HepG2 (cell line): Measurements from ENCODE around the gene CPXM1. TPM values are rescaled to one million over a fixed set of nuclear protein-coding genes. Genes with fewer than 3 reads are reported as not detected.
A peak's percentile ranks its signal among the peaks of the same experiment; 100 is the strongest.

Experiments used
- ARNTL ChIP-seq: sonication (generic); formaldehyde crosslinking; IDR thresholded peaks from 2 replicates; pipeline ENCODE4 v1.4.0; 2020; ENCODE audit warnings: mild to moderate bottlenecking, missing genetic modification reagents
- DPF2 ChIP-seq: sonication (generic); formaldehyde crosslinking; IDR thresholded peaks from 2 replicates; pipeline ENCODE4 v1.4.0; 2020; ENCODE audit warnings: mild to moderate bottlenecking, low read depth, missing genetic modification reagents, borderline replicate concordance
- ELF4 ChIP-seq: sonication (generic); formaldehyde crosslinking; IDR thresholded peaks from 2 replicates; pipeline ENCODE4 v1.5.0; 2020; ENCODE audit warnings: missing genetic modification reagents, mild to moderate bottlenecking, moderate library complexity, borderline replicate concordance
- GABPB1 ChIP-seq: IDR thresholded peaks from 2 replicates; pipeline ENCODE4 v1.6.1; 2016; ENCODE audit warnings: mild to moderate bottlenecking, missing genetic modification reagents, moderate library complexity, missing compliant biosample characterization
- JUNB ChIP-seq: sonication (generic); formaldehyde crosslinking; IDR thresholded peaks from 2 replicates; pipeline ENCODE4 v1.8.0; 2022; ENCODE audit warnings: missing genetic modification reagents, mild to moderate bottlenecking, borderline replicate concordance
- PCBP2 ChIP-seq: fragments of 200-400 bp; formaldehyde crosslinking; optimal IDR thresholded peaks from 2 replicates; pipeline ENCODE3; 2018; ENCODE audit warnings: low read length, low read depth; ENCODE audit not compliant: poor library complexity, severe bottlenecking
- PHF20 ChIP-seq: sonication (generic); formaldehyde crosslinking; IDR thresholded peaks from 2 replicates; pipeline ENCODE4 v1.5.0; 2020; ENCODE audit warnings: mild to moderate bottlenecking, missing genetic modification reagents
- SMARCC2 ChIP-seq: fragments of 450-650 bp; IDR thresholded peaks from 2 replicates; pipeline ENCODE4 v1.6.1; 2017; ENCODE audit warnings: antibody characterized with exemption, mild to moderate bottlenecking
- TIGD3 ChIP-seq: sonication (generic); formaldehyde crosslinking; IDR thresholded peaks from 2 replicates; pipeline ENCODE4 v1.5.1; 2020; ENCODE audit warnings: mild to moderate bottlenecking, missing genetic modification reagents, borderline replicate concordance
- TRIM24 ChIP-seq: sonication (generic); formaldehyde crosslinking; IDR thresholded peaks from 2 replicates; pipeline ENCODE4 v1.8.0; 2022; ENCODE audit warnings: mild to moderate bottlenecking, missing genetic modification reagents
- YEATS2 ChIP-seq: sonication (generic); formaldehyde crosslinking; IDR thresholded peaks from 2 replicates; pipeline ENCODE4 v1.4.0; 2020; ENCODE audit warnings: missing genetic modification reagents, borderline replicate concordance
- ZMAT3 ChIP-seq: sonication (generic); formaldehyde crosslinking; conservative IDR thresholded peaks from 2 replicates; pipeline ENCODE4 v1.7.0; 2021; ENCODE audit warnings: missing genetic modification reagents
- ZNF143 ChIP-seq: sonication (generic); formaldehyde crosslinking; IDR thresholded peaks from 2 replicates; pipeline ENCODE4 v1.4.0; 2020; ENCODE audit warnings: missing genetic modification reagents
- ZNF280B ChIP-seq: sonication (generic); formaldehyde crosslinking; IDR thresholded peaks from 2 replicates; pipeline ENCODE4 v1.5.0; 2020; ENCODE audit warnings: missing genetic modification reagents, mild to moderate bottlenecking, borderline replicate concordance
- ZNF530 ChIP-seq: sonication (generic); formaldehyde crosslinking; IDR thresholded peaks from 2 replicates; pipeline ENCODE4 v1.5.0; 2020; ENCODE audit warnings: low read depth, mild to moderate bottlenecking, missing genetic modification reagents
- ZNF549 ChIP-seq: sonication (generic); formaldehyde crosslinking; IDR thresholded peaks from 2 replicates; pipeline ENCODE4 v1.5.0; 2020; ENCODE audit warnings: missing genetic modification reagents
- ZNF75D ChIP-seq: sonication (generic); formaldehyde crosslinking; IDR thresholded peaks from 2 replicates; pipeline ENCODE4 v1.8.1; 2023; ENCODE audit warnings: missing genetic modification reagents, mild to moderate bottlenecking, borderline replicate concordance
- ZNF775 ChIP-seq: sonication (generic); formaldehyde crosslinking; IDR thresholded peaks from 2 replicates; pipeline ENCODE4 v1.4.0; 2020; ENCODE audit warnings: missing genetic modification reagents, mild to moderate bottlenecking, moderate library complexity, borderline replicate concordance
- ZNF780A ChIP-seq: sonication (generic); formaldehyde crosslinking; IDR thresholded peaks from 2 replicates; pipeline ENCODE4 v1.8.0; 2022; ENCODE audit warnings: mild to moderate bottlenecking, missing genetic modification reagents, moderate library complexity
- polyA plus RNA-seq, 8 experiments: library from polyadenylated mRNA; depleted of rRNA in 3 of 8; stranded (reverse) in 7 of 8; unstranded in 1 of 8; fragments of >200 nt; fragmentation: Illumina TruSeq in 4 of 8; extraction: Trizol in 4 of 8; gene quantifications; 2 replicates each; pipeline versions ENCODE4 v1.2.1 to v1.2.3, GENCODE V29; 2011 to 2016; ENCODE audit warnings: low read depth in 4 of 8, missing spikeins in 1 of 8, mixed read lengths in 1 of 8; ENCODE audit not compliant: insufficient read depth in 1 of 8
- total RNA-seq, 5 experiments: library from RNA; depleted of rRNA; stranded (reverse); fragments of >200 nt; fragmentation: Illumina TruSeq; extraction: Trizol; gene quantifications; 2 replicates each; pipeline ENCODE4 v1.2.3, GENCODE V29; 2016; ENCODE audit warnings: low read depth in 1 of 5
- TF ChIP-seq, protein P1 (sequence below): sonication (generic); formaldehyde crosslinking; conservative IDR thresholded peaks from 2 replicates; pipeline ENCODE4 v1.4.0; 2020; ENCODE audit warnings: missing genetic modification reagents
- TF ChIP-seq, protein P2 (sequence below): sonication (generic); formaldehyde crosslinking; IDR thresholded peaks from 2 replicates; pipeline ENCODE4 v1.9.0; 2021; ENCODE audit warnings: missing genetic modification reagents, mild to moderate bottlenecking, borderline replicate concordance

CPXM1 gene
- total and polyA plus RNA-seq, 2 of the 13 experiments (the other 11 are each of a cell fraction or from before 2014, with no cell fraction given): 0.07 TPM; not detected in 1

DNA sequence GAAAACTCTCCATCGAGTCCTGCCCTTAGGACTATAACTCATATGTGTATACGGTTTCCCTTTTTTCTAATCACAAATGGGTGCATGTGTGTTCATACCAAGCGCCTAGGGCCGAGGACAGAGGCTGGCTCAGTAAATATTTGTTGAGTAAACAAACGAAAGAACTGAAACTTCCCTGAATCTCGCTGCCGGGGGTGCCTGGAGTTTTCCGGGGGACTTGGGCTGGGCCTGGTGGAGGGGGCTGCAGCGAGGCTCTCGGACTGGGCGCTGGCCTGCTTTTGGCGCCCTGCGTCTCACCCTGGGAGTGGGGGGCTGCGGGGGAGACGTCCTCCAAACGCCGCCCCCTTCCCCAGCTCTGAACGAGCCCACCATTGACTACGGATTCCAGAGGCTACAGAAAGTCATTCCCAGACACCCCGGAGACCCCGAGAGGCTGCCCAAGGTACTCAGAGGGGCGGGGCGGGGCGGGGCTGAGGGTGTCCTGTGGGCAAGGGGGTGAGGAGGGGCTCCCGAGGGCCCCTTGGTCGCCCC lies 49.0 kb downstream of the CPXM1 start (continued):
- TF ChIP-seq YEATS2 (CRISPR knock-in tag): no peak; the same call in 1 of the 2 replicates
- no peak for TF ChIP-seq ZNF780A
- no peak for TF ChIP-seq PCBP2
- TF ChIP-seq TRIM24 (CRISPR knock-in tag): no peak
- TF ChIP-seq ZNF775 (CRISPR knock-in tag): no peak
- TF ChIP-seq ELF4 (CRISPR knock-in tag): no peak
- TF ChIP-seq TIGD3 (CRISPR knock-in tag): no peak
- TF ChIP-seq JUNB (CRISPR knock-in tag): no peak
- no peak for TF ChIP-seq ZMAT3 (CRISPR knock-in tag)
- no peak for TF ChIP-seq SMARCC2
- TF ChIP-seq ZNF530: no peak
- TF ChIP-seq ZNF280B (CRISPR knock-in tag): no peak
- TF ChIP-seq GABPB1 (CRISPR knock-in tag): no peak
- TF ChIP-seq, protein P1, sequence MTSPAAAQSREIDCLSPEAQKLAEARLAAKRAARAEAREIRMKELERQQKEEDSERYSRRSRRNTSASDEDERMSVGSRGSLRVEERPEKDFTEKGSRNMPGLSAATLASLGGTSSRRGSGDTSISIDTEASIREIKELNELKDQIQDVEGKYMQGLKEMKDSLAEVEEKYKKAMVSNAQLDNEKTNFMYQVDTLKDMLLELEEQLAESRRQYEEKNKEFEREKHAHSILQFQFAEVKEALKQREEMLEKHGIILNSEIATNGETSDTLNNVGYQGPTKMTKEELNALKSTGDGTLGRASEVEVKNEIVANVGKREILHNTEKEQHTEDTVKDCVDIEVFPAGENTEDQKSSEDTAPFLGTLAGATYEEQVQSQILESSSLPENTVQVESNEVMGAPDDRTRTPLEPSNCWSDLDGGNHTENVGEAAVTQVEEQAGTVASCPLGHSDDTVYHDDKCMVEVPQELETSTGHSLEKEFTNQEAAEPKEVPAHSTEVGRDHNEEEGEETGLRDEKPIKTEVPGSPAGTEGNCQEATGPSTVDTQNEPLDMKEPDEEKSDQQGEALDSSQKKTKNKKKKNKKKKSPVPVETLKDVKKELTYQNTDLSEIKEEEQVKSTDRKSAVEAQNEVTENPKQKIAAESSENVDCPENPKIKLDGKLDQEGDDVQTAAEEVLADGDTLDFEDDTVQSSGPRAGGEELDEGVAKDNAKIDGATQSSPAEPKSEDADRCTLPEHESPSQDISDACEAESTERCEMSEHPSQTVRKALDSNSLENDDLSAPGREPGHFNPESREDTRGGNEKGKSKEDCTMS (CRISPR knock-in tag): no peak
- TF ChIP-seq, protein P2, sequence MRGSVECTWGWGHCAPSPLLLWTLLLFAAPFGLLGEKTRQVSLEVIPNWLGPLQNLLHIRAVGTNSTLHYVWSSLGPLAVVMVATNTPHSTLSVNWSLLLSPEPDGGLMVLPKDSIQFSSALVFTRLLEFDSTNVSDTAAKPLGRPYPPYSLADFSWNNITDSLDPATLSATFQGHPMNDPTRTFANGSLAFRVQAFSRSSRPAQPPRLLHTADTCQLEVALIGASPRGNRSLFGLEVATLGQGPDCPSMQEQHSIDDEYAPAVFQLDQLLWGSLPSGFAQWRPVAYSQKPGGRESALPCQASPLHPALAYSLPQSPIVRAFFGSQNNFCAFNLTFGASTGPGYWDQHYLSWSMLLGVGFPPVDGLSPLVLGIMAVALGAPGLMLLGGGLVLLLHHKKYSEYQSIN (CRISPR knock-in tag): no peak
- no peak for TF ChIP-seq ARNTL (CRISPR knock-in tag)
- TF ChIP-seq ZNF75D: no peak
- no peak for TF ChIP-seq ZNF549 (CRISPR knock-in tag)
- no peak for TF ChIP-seq ZNF143 (CRISPR knock-in tag)
- TF ChIP-seq DPF2 (CRISPR knock-in tag): peak; percentile 66
- TF ChIP-seq PHF20: no peak; the same call in 1 of the 2 replicates
